Keratinocyte (primary cell): ENCODE measurements around the gene ARID5B. TPM values are rescaled to one million over a fixed set of nuclear protein-coding genes. Genes with fewer than 3 reads are reported as not detected.

ENCODE experiments used
- DNase-seq: peaks from one replicate; pipeline ENCODE4 v3.0.0-alpha.2; 2011; ENCODE audit warnings: low read depth, missing footprints, low spot score
- FAIRE-seq: peaks from 2 replicates; lab custom pipeline; 2011; peaks lifted over from hg19 to GRCh38; lab: Jason Lieb, UNC
- H2AFZ ChIP-seq: 2 replicates; pipeline ENCODE4 v1.6.0; 2012; ENCODE audit warnings: low read length, control low read depth, inconsistent platforms; ENCODE audit not compliant: control insufficient read depth
- H3K27ac ChIP-seq: 2 replicates; pipeline ENCODE4 v1.5.1; 2011; ENCODE audit warnings: low read length; ENCODE audit not compliant: control insufficient read depth, insufficient read depth
- H3K27me3 ChIP-seq: 3 replicates; pipeline ENCODE4 v1.6.0; 2011; ENCODE audit warnings: low read length; ENCODE audit not compliant: control insufficient read depth, insufficient read depth; ENCODE audit errors: extremely low read depth
- H3K36me3 ChIP-seq, 2 experiments: 2 replicates in 1 of 2; 3 replicates in 1 of 2; pipeline ENCODE4 v1.5.1; 2011; ENCODE audit warnings: low read length in 2 of 2, mild to moderate bottlenecking in 1 of 2; ENCODE audit not compliant: control insufficient read depth in 2 of 2, insufficient read depth in 2 of 2; ENCODE audit errors: extremely low read depth in 1 of 2
- H3K4me1 ChIP-seq: 3 replicates; pipeline ENCODE4 v1.5.1; 2011; ENCODE audit warnings: low read length; ENCODE audit not compliant: control insufficient read depth, insufficient read depth; ENCODE audit errors: extremely low read depth
- H3K4me2 ChIP-seq: 3 replicates; pipeline ENCODE4 v1.6.0; 2011; ENCODE audit warnings: low read depth, low read length; ENCODE audit not compliant: control insufficient read depth, insufficient read depth; ENCODE audit errors: extremely low read depth
- H3K4me3 ChIP-seq, 3 experiments: fragments of 200-600 bp in 1 of 3; sonication (generic) in 1 of 3; 2 replicates in 2 of 3; 3 replicates in 1 of 3; pipeline ENCODE4 v1.5.1; 2011 to 2016; ENCODE audit warnings: low read length in 3 of 3, mild to moderate bottlenecking in 3 of 3, control low read depth in 2 of 3, inconsistent platforms in 1 of 3, low read depth in 1 of 3, mixed read lengths in 1 of 3, mixed run types in 1 of 3, moderate library complexity in 1 of 3; ENCODE audit not compliant: control insufficient read depth in 2 of 3, insufficient read depth in 2 of 3; ENCODE audit errors: extremely low read depth in 1 of 3
- H3K79me2 ChIP-seq: 2 replicates; pipeline ENCODE4 v1.6.0; 2012; ENCODE audit warnings: low read length; ENCODE audit not compliant: control insufficient read depth, insufficient read depth
- H3K9ac ChIP-seq: 3 replicates; pipeline ENCODE4 v1.6.0; 2011; ENCODE audit warnings: low read length; ENCODE audit not compliant: control insufficient read depth, insufficient read depth; ENCODE audit errors: extremely low read depth
- H3K9me1 ChIP-seq: 3 replicates; pipeline ENCODE4 v1.6.0; 2011; ENCODE audit warnings: low read length; ENCODE audit not compliant: control insufficient read depth, insufficient read depth; ENCODE audit errors: extremely low read depth
- H3K9me3 ChIP-seq: 2 replicates; pipeline ENCODE4 v1.5.1; 2012; ENCODE audit warnings: low read depth, low read length; ENCODE audit not compliant: control insufficient read depth
- H4K20me1 ChIP-seq: 3 replicates; pipeline ENCODE4 v1.6.0; 2011; ENCODE audit warnings: low read length; ENCODE audit not compliant: control insufficient read depth, insufficient read depth; ENCODE audit errors: extremely low read depth
- EZH2 ChIP-seq: IDR thresholded peaks from one replicate; pipeline ENCODE4 v1.6.1; 2012; ENCODE audit warnings: inconsistent platforms, mild to moderate bottlenecking, low read length, moderate library complexity
- dilution Hi-C: fragments of 300-500 bp; cut with MboI; formaldehyde crosslinking; loops from one replicate; pipeline ENCODE4 v1.7.0; 2020; ENCODE audit warnings: low sequenced_read_pairs; ENCODE audit not compliant: extremely low pct_ligation_motif_present
- polyA plus RNA-seq, 5 experiments: library from polyadenylated mRNA; depleted of rRNA in 3 of 5; stranded (reverse) in 3 of 5; stranded (forward) in 1 of 5; unstranded in 1 of 5; fragments of >200 nt; gene quantifications; 1 replicate in 1 of 5; 2 replicates in 3 of 5; 3 replicates in 1 of 5; pipeline versions ENCODE4 v1.2.1 to v1.2.3, GENCODE V29; 2011 to 2012; ENCODE audit warnings: missing spikeins in 2 of 5, low read depth in 1 of 5, low replicate concordance in 1 of 5
- TF ChIP-seq, protein P1 (sequence below), 3 experiments: IDR thresholded peaks in 1 of 3; conservative IDR thresholded peaks in 1 of 3; optimal IDR thresholded peaks in 1 of 3; 2 replicates in 2 of 3; 3 replicates in 1 of 3; pipeline versions ENCODE3 to v1.5.1; 2011; ENCODE audit warnings: low read length in 3 of 3, mild to moderate bottlenecking in 3 of 3, moderate library complexity in 2 of 3, control low read depth in 1 of 3, inconsistent platforms in 1 of 3; ENCODE audit not compliant: insufficient read depth in 2 of 3; ENCODE audit errors: extremely low read depth in 1 of 3

ARID5B gene
- polyA plus RNA-seq, 1 donor (not counting 4 experiments of a cell fraction or from before 2014, with no cell fraction given), result 7.0 TPM

- H3K4me3 ChIP-seq, result no peak overlapping the region
- peaks cover under 1% of the 10 kb centered on the region for H3K4me1 ChIP-seq
- H3K36me3 ChIP-seq, result peaks cover 0 to 6% of the 10 kb centered on the region in 2 experiments
- no peaks in the 10 kb centered on the region for H3K27me3 ChIP-seq
- no peak overlapping the region for H3K27ac ChIP-seq
- no peaks in the 10 kb centered on the region for H4K20me1 ChIP-seq
- H3K9ac ChIP-seq, result no peak overlapping the region
- DNase-seq, result no peak
- H3K4me2 ChIP-seq, result no peak overlapping the region
- FAIRE-seq, result no peak
- H3K79me2 ChIP-seq, result peaks cover 9% of the 10 kb centered on the region
- no peaks in the 10 kb centered on the region for H3K9me1 ChIP-seq
- H2AFZ ChIP-seq, result no peak overlapping the region
- no peaks in the 10 kb centered on the region for H3K9me3 ChIP-seq
- dilution Hi-C loops, result no loop called here
- TF ChIP-seq, protein P1, sequence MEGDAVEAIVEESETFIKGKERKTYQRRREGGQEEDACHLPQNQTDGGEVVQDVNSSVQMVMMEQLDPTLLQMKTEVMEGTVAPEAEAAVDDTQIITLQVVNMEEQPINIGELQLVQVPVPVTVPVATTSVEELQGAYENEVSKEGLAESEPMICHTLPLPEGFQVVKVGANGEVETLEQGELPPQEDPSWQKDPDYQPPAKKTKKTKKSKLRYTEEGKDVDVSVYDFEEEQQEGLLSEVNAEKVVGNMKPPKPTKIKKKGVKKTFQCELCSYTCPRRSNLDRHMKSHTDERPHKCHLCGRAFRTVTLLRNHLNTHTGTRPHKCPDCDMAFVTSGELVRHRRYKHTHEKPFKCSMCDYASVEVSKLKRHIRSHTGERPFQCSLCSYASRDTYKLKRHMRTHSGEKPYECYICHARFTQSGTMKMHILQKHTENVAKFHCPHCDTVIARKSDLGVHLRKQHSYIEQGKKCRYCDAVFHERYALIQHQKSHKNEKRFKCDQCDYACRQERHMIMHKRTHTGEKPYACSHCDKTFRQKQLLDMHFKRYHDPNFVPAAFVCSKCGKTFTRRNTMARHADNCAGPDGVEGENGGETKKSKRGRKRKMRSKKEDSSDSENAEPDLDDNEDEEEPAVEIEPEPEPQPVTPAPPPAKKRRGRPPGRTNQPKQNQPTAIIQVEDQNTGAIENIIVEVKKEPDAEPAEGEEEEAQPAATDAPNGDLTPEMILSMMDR (optimal IDR thresholded peaks at IDR 0.05 in 1 of 3, IDR thresholded peaks at IDR 0.05 in 1 of 3, conservative IDR thresholded peaks at IDR 0.05 in 1 of 3; ENCODE audit: extremely low read depth in 1 of 3, insufficient read depth in 2 of 3, low read length in 3 of 3), result no peak
- no peak for TF ChIP-seq EZH2
These were observed 98.6 kb downstream of the ARID5B start for GRCh38 chr10:62000037-62000603.

- DNase-seq, result no peak
- no peaks in the 10 kb centered on the region for H3K9me1 ChIP-seq
- dilution Hi-C loops, result no loop called here
- H3K4me1 ChIP-seq, result no peaks in the 10 kb centered on the region
- peaks cover 9% of the 10 kb centered on the region for H3K79me2 ChIP-seq
- H3K36me3 ChIP-seq, result peaks cover 0 to 6% of the 10 kb centered on the region in 2 experiments
- H4K20me1 ChIP-seq, result no peaks in the 10 kb centered on the region
- H3K27me3 ChIP-seq, result no peaks in the 10 kb centered on the region
- TF ChIP-seq EZH2, result no peak
- TF ChIP-seq, protein P1 (optimal IDR thresholded peaks at IDR 0.05 in 1 of 3, IDR thresholded peaks at IDR 0.05 in 1 of 3, conservative IDR thresholded peaks at IDR 0.05 in 1 of 3; ENCODE audit: extremely low read depth in 1 of 3, insufficient read depth in 2 of 3, low read length in 3 of 3), result no peak
- no peak overlapping the region for H3K4me2 ChIP-seq
- H2AFZ ChIP-seq, result no peak overlapping the region
- no peak overlapping the region for H3K27ac ChIP-seq
- H3K9me3 ChIP-seq, result no peaks in the 10 kb centered on the region
- FAIRE-seq, result no peak
- H3K4me3 ChIP-seq, result no peak overlapping the region
- no peak overlapping the region for H3K9ac ChIP-seq
These were observed 99.2 kb downstream of the ARID5B start for GRCh38 chr10:62000726-62001125.
